Fibroblast of pulmonary artery (primary cell): ENCODE results near the gene FLNA.
"Not testable (repeated sequence)": the region's sequence is repeated elsewhere in the genome, so short reads cannot be mapped to it uniquely, and the experiment has no call there.

Experiments used
- DNase-seq: peaks from one replicate; pipeline ENCODE4 v3.0.0-alpha.2; 2010; ENCODE audit warnings: low read depth
- H3K4me3 ChIP-seq: replicated peaks from 2 replicates; pipeline ENCODE4 v1.5.1; 2011; ENCODE audit warnings: low read depth, mild to moderate bottlenecking, control low read depth, low read length, moderate library complexity
- TF ChIP-seq, protein P1 (sequence below): IDR thresholded peaks from 2 replicates; pipeline ENCODE4 v1.5.1; 2011; ENCODE audit warnings: mild to moderate bottlenecking, control low read depth, low read length, inconsistent platforms; ENCODE audit errors: missing control alignments

Gene FLNA

GRCh38 chrX:154307202-154307601 lies 67.2 kb downstream of the FLNA start:
- TF ChIP-seq, protein P1, sequence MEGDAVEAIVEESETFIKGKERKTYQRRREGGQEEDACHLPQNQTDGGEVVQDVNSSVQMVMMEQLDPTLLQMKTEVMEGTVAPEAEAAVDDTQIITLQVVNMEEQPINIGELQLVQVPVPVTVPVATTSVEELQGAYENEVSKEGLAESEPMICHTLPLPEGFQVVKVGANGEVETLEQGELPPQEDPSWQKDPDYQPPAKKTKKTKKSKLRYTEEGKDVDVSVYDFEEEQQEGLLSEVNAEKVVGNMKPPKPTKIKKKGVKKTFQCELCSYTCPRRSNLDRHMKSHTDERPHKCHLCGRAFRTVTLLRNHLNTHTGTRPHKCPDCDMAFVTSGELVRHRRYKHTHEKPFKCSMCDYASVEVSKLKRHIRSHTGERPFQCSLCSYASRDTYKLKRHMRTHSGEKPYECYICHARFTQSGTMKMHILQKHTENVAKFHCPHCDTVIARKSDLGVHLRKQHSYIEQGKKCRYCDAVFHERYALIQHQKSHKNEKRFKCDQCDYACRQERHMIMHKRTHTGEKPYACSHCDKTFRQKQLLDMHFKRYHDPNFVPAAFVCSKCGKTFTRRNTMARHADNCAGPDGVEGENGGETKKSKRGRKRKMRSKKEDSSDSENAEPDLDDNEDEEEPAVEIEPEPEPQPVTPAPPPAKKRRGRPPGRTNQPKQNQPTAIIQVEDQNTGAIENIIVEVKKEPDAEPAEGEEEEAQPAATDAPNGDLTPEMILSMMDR = no peak
- H3K4me3 ChIP-seq = no peak overlapping the region
- DNase-seq = no peak

DNA sequence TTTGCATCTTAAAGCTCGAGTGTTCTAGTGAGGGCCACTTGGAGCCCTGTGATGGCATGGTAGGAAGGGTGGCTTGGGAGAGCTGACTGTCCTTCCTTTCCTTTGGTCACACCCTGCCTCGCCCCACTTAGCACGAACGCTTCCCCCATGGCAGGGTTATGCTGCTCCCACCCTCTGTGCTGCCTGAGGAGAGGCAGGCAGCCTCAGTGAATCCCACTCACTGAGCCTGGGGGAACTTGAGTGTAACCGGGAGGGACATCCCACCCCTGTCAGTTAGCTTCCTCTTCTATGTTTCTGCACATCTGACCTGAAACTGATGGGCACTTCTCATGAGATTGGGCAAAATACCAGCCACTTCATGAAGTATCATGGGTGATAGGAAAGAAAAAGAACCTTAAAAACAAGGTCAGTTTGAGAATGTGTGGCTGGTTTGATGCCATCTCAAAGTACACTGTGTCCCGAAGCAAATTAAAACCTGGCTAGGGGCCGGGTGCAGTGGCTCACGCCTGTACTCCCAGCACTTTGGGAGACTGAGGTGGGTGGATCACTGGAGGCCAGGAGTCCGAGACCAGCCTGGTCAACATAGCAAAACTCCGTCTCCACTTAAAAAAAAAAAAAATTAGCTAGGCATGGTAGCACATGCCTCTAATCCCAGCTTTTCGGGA lies 68.8 kb downstream of the FLNA start:
- H3K4me3 ChIP-seq = no peak overlapping the region
- TF ChIP-seq, protein P1 = no peak
- no peak for DNase-seq

- DNase-seq = no peak
- TF ChIP-seq, protein P1 = no peak
Measured at GRCh38 chrX:154304846-154305245, 69.6 kb downstream of the FLNA start.

GRCh38 chrX:154303476-154303875 lies 71.0 kb downstream of the FLNA start:
- TF ChIP-seq, protein P1 = no peak
- no peak overlapping the region for H3K4me3 ChIP-seq
- no peak for DNase-seq

More at GRCh38 chrX:154304846-154305245, 69.6 kb downstream of the FLNA start:
- H3K4me3 ChIP-seq = no peak overlapping the region

- DNase-seq, H3K4me3 ChIP-seq: not testable (repeated sequence)
Measured at GRCh38 chrX:154302998-154303397, 71.4 kb downstream of the FLNA start.

GRCh38 chrX:154300816-154301215 lies 73.6 kb downstream of the FLNA start:
- DNase-seq = no peak
- H3K4me3 ChIP-seq = no peak overlapping the region
- TF ChIP-seq, protein P1 = no peak
